HL-60 (cell line): Measurements from ENCODE around the gene BLOC1S5.

Experiments
- CTCF ChIP-seq: IDR thresholded peaks from one replicate; pipeline ENCODE4 v1.5.1; 2011; ENCODE audit warnings: low read length, control low read depth, inconsistent platforms; ENCODE audit not compliant: insufficient read depth
- GABPA ChIP-seq: IDR thresholded peaks from 2 replicates; pipeline ENCODE4 v1.6.1; 2012; ENCODE audit warnings: low read depth
- POLR2AphosphoS5 ChIP-seq: IDR thresholded peaks from 2 replicates; pipeline ENCODE4 v1.6.1; 2012; ENCODE audit warnings: low read depth
- SPI1 ChIP-seq: IDR thresholded peaks from 2 replicates; pipeline ENCODE4 v1.6.1; 2012; ENCODE audit warnings: low read depth, mild to moderate bottlenecking, borderline replicate concordance
- TF ChIP-seq, protein P1 (sequence below): IDR thresholded peaks from 2 replicates; pipeline ENCODE4 v1.6.1; 2012; ENCODE audit warnings: low read depth; ENCODE audit not compliant: insufficient replicate concordance

DNA sequence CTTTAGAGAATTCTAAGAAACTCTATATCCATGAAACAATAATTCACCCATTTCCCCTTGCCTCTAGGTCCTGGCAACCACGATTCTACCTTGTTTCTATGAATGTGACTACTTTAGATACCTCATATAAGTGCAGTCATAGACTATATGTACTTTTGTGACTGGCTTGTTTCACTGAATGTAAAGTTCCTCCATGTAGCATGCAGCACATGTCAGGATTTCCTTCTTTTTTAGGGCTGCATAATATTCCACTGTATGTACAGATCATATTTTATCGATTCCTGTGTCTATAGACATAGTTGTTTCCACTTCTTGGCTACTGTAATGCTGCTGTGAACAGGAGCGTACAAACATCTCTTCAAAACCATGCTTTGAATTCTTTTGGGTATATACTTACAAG lies 26.5 kb upstream of the BLOC1S5 start:
- TF ChIP-seq CTCF (no peak), POLR2AphosphoS5 (no peak), SPI1 (no peak), GABPA (no peak)
- TF ChIP-seq, protein P1, sequence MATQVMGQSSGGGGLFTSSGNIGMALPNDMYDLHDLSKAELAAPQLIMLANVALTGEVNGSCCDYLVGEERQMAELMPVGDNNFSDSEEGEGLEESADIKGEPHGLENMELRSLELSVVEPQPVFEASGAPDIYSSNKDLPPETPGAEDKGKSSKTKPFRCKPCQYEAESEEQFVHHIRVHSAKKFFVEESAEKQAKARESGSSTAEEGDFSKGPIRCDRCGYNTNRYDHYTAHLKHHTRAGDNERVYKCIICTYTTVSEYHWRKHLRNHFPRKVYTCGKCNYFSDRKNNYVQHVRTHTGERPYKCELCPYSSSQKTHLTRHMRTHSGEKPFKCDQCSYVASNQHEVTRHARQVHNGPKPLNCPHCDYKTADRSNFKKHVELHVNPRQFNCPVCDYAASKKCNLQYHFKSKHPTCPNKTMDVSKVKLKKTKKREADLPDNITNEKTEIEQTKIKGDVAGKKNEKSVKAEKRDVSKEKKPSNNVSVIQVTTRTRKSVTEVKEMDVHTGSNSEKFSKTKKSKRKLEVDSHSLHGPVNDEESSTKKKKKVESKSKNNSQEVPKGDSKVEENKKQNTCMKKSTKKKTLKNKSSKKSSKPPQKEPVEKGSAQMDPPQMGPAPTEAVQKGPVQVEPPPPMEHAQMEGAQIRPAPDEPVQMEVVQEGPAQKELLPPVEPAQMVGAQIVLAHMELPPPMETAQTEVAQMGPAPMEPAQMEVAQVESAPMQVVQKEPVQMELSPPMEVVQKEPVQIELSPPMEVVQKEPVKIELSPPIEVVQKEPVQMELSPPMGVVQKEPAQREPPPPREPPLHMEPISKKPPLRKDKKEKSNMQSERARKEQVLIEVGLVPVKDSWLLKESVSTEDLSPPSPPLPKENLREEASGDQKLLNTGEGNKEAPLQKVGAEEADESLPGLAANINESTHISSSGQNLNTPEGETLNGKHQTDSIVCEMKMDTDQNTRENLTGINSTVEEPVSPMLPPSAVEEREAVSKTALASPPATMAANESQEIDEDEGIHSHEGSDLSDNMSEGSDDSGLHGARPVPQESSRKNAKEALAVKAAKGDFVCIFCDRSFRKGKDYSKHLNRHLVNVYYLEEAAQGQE: no peak
